Erythroblast (primary cell): Measurements from ENCODE around the gene ATP8A1.

Source experiments
- GATA1 ChIP-seq: IDR thresholded peaks from 2 replicates; pipeline ENCODE4 v1.6.1; 2011; ENCODE audit warnings: low read depth, mild to moderate bottlenecking, control low read depth, low read length, moderate library complexity
- POLR2A ChIP-seq: IDR thresholded peaks from 2 replicates; pipeline ENCODE4 v1.6.1; 2011; ENCODE audit warnings: mild to moderate bottlenecking, low read length

GRCh38 chr4:42656679-42656943 lies 294 bp downstream of the ATP8A1 start:
- TF ChIP-seq POLR2A, result no peak
- no peak for TF ChIP-seq GATA1
